ENCODE data around the gene ZIM2. TPM values are rescaled to one million over a fixed set of nuclear protein-coding genes. Genes with fewer than 3 reads are reported as not detected.

The ZIM2 gene
- total RNA-seq, 1 donor from 2014 or later: not detected

GRCh38 chr19:56823417-56823816 is 17.1 kb downstream of the ZIM2 start:
- TF ChIP-seq CTCF (IDR thresholded peaks at IDR 0.05; ENCODE audit: unreplicated experiment): no peak
- no peak for DNase-seq (ENCODE audit: low spot score)
- H3K27ac Mint-ChIP-seq (ENCODE audit: unreplicated experiment): no peak overlapping the region
- H3K4me1 Mint-ChIP-seq (ENCODE audit: unreplicated experiment): no peaks in the 10 kb centered on the region
- no peak overlapping the region for H3K4me3 Mint-ChIP-seq (ENCODE audit: unreplicated experiment)
- H3K9me3 Mint-ChIP-seq (ENCODE audit: unreplicated experiment): peaks cover 68% of the 10 kb centered on the region
- peaks cover 14% of the 10 kb centered on the region for H3K36me3 Mint-ChIP-seq (ENCODE audit: low read depth, unreplicated experiment)
- no peaks in the 10 kb centered on the region for H3K27me3 Mint-ChIP-seq (ENCODE audit: unreplicated experiment)

GRCh38 chr19:56822755-56823154 is 17.8 kb downstream of the ZIM2 start:
- no peak for DNase-seq (ENCODE audit: low spot score)
- no peaks in the 10 kb centered on the region for H3K4me1 Mint-ChIP-seq (ENCODE audit: unreplicated experiment)
- H3K27ac Mint-ChIP-seq (ENCODE audit: unreplicated experiment): no peak overlapping the region
- peaks cover 21% of the 10 kb centered on the region for H3K36me3 Mint-ChIP-seq (ENCODE audit: low read depth, unreplicated experiment)
- peaks cover 71% of the 10 kb centered on the region for H3K9me3 Mint-ChIP-seq (ENCODE audit: unreplicated experiment)
- no peak for TF ChIP-seq CTCF (IDR thresholded peaks at IDR 0.05; ENCODE audit: unreplicated experiment)
- no peak overlapping the region for H3K4me3 Mint-ChIP-seq (ENCODE audit: unreplicated experiment)
- H3K27me3 Mint-ChIP-seq (ENCODE audit: unreplicated experiment): no peaks in the 10 kb centered on the region

GRCh38 chr19:56821675-56822074 is 18.9 kb downstream of the ZIM2 start:
- Mint-ChIP-seq H3K27me3 (ENCODE audit: unreplicated experiment) (no peaks in the 10 kb centered on the region), H3K27ac (ENCODE audit: unreplicated experiment) (no peak overlapping the region), H3K36me3 (ENCODE audit: low read depth, unreplicated experiment) (peaks cover 30% of the 10 kb centered on the region), H3K4me3 (ENCODE audit: unreplicated experiment) (no peak overlapping the region), H3K4me1 (ENCODE audit: unreplicated experiment) (no peaks in the 10 kb centered on the region), H3K9me3 (ENCODE audit: unreplicated experiment) (peaks cover 78% of the 10 kb centered on the region)
- no peak for TF ChIP-seq CTCF (IDR thresholded peaks at IDR 0.05; ENCODE audit: unreplicated experiment)
- no peak for DNase-seq (ENCODE audit: low spot score)

GRCh38 chr19:56821209-56821608 is 19.3 kb downstream of the ZIM2 start:
- DNase-seq (ENCODE audit: low spot score): no peak
- Mint-ChIP-seq H3K27ac (ENCODE audit: unreplicated experiment) (no peak overlapping the region), H3K27me3 (ENCODE audit: unreplicated experiment) (no peaks in the 10 kb centered on the region), H3K9me3 (ENCODE audit: unreplicated experiment) (peaks cover 78% of the 10 kb centered on the region), H3K36me3 (ENCODE audit: low read depth, unreplicated experiment) (peaks cover 32% of the 10 kb centered on the region), H3K4me1 (ENCODE audit: unreplicated experiment) (no peaks in the 10 kb centered on the region), H3K4me3 (ENCODE audit: unreplicated experiment) (no peak overlapping the region)
- no peak for TF ChIP-seq CTCF (IDR thresholded peaks at IDR 0.05; ENCODE audit: unreplicated experiment)

- no peak for TF ChIP-seq CTCF (IDR thresholded peaks at IDR 0.05; ENCODE audit: unreplicated experiment)
- DNase-seq (ENCODE audit: low spot score): no peak
- Mint-ChIP-seq H3K27ac (ENCODE audit: unreplicated experiment) (no peak overlapping the region), H3K4me1 (ENCODE audit: unreplicated experiment) (no peaks in the 10 kb centered on the region), H3K9me3 (ENCODE audit: unreplicated experiment) (peaks cover 79% of the 10 kb centered on the region), H3K36me3 (ENCODE audit: low read depth, unreplicated experiment) (peaks cover 38% of the 10 kb centered on the region), H3K4me3 (ENCODE audit: unreplicated experiment) (no peak overlapping the region), H3K27me3 (ENCODE audit: unreplicated experiment) (no peaks in the 10 kb centered on the region)
These were observed 21.4 kb downstream of the ZIM2 start for GRCh38 chr19:56819166-56819565.
